ENCODE measurements around the gene NRG3.

The NRG3 gene

DNA sequence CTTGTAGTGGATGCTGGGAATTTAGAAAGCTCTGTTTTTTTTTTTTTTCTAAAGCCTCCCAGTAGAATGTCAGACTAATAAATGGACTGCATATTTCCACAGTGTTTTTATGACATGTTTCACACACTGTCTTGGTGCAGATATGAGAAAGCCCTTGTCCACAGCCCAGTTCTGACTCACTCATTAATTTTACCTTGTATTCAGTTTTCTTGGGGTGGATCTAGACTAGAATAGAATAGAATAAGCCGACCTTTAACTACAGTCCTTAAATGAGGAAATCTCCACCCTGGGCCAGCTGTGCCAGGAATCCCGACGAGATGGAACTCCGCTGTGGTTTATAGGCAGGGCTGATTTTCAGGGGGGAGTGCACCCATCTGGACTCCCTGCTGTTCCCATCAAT, 274.7 kb downstream of the NRG3 start:
- H3K27ac ChIP-seq, result no peak overlapping the region
- H3K36me3 ChIP-seq (replicated peaks), result no peaks in the 10 kb centered on the region
- H3K27me3 ChIP-seq (replicated peaks), result no peaks in the 10 kb centered on the region
- DNase-seq, result no peak
- in situ Hi-C loops (cut with HindIII; ENCODE audit: low pct_ligation_motif_present, low sequenced_read_pairs), result no loop called here
- TF ChIP-seq, protein P1, sequence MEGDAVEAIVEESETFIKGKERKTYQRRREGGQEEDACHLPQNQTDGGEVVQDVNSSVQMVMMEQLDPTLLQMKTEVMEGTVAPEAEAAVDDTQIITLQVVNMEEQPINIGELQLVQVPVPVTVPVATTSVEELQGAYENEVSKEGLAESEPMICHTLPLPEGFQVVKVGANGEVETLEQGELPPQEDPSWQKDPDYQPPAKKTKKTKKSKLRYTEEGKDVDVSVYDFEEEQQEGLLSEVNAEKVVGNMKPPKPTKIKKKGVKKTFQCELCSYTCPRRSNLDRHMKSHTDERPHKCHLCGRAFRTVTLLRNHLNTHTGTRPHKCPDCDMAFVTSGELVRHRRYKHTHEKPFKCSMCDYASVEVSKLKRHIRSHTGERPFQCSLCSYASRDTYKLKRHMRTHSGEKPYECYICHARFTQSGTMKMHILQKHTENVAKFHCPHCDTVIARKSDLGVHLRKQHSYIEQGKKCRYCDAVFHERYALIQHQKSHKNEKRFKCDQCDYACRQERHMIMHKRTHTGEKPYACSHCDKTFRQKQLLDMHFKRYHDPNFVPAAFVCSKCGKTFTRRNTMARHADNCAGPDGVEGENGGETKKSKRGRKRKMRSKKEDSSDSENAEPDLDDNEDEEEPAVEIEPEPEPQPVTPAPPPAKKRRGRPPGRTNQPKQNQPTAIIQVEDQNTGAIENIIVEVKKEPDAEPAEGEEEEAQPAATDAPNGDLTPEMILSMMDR (IDR thresholded peaks at IDR 0.05; ENCODE audit: low read depth, low read length, missing control alignments), result no peak
- no peak overlapping the region for H3K4me3 ChIP-seq (ENCODE audit: low read depth, low read length)

GRCh38 chr10:82150123-82150900, 275.3 kb downstream of the NRG3 start:
- in situ Hi-C loops (cut with HindIII; ENCODE audit: low pct_ligation_motif_present, low sequenced_read_pairs), result no loop called here
- no peaks in the 10 kb centered on the region for H3K27me3 ChIP-seq (replicated peaks)
- H3K27ac ChIP-seq, result no peak overlapping the region
- no peaks in the 10 kb centered on the region for H3K36me3 ChIP-seq (replicated peaks)
- TF ChIP-seq, protein P1 (IDR thresholded peaks at IDR 0.05; ENCODE audit: low read depth, low read length, missing control alignments), result no peak
- H3K4me3 ChIP-seq (ENCODE audit: low read depth, low read length), result no peak overlapping the region
- no peak for DNase-seq

DNA sequence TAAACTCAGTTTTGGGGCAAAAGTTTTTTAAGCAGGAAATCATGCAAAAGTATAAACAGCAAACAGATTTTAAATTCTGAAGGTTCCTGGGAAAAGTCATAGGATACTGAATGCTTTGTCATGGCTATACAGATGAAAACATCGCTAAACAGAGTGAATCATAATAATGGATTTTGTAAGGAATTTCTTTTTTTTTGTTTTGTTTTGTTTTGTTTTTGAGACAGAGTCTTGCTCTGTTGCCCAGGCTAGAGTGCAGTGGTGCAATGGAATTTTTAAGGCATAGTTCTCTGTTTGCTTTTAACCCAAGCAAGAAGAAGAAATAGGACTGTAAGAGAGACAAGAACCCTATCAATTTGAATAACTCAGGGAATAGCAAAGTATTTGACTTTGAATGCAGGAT, 285.3 kb downstream of the NRG3 start:
- Histone ChIP-seq H3K4me3 (ENCODE audit: low read depth, low read length) (no peak overlapping the region), H3K27ac (no peak overlapping the region), H3K27me3 (replicated peaks) (no peaks in the 10 kb centered on the region), H3K36me3 (replicated peaks) (no peaks in the 10 kb centered on the region)
- TF ChIP-seq, protein P1 (IDR thresholded peaks at IDR 0.05; ENCODE audit: low read depth, low read length, missing control alignments), result no peak
- in situ Hi-C loops (cut with HindIII; ENCODE audit: low pct_ligation_motif_present, low sequenced_read_pairs), result no loop called here
- no peak for DNase-seq

- Histone ChIP-seq H3K27me3 (replicated peaks) (no peaks in the 10 kb centered on the region), H3K27ac (no peak overlapping the region), H3K4me3 (ENCODE audit: low read depth, low read length) (no peak overlapping the region), H3K36me3 (replicated peaks) (no peaks in the 10 kb centered on the region)
- TF ChIP-seq, protein P1 (IDR thresholded peaks at IDR 0.05; ENCODE audit: low read depth, low read length, missing control alignments), result no peak
- in situ Hi-C loops (cut with HindIII; ENCODE audit: low pct_ligation_motif_present, low sequenced_read_pairs), result no loop called here
- DNase-seq, result no peak
These were observed 286.3 kb downstream of the NRG3 start for GRCh38 chr10:82161264-82161663.

- in situ Hi-C loops (cut with HindIII; ENCODE audit: low pct_ligation_motif_present, low sequenced_read_pairs), result no loop called here
- Histone ChIP-seq H3K4me3 (ENCODE audit: low read depth, low read length) (no peak overlapping the region), H3K27me3 (replicated peaks) (no peaks in the 10 kb centered on the region), H3K27ac (no peak overlapping the region), H3K36me3 (replicated peaks) (no peaks in the 10 kb centered on the region)
- no peak for DNase-seq
- TF ChIP-seq, protein P1 (IDR thresholded peaks at IDR 0.05; ENCODE audit: low read depth, low read length, missing control alignments), result no peak
These were observed 287.7 kb downstream of the NRG3 start for GRCh38 chr10:82162549-82163195.

All from brain microvascular endothelial cell (primary cell).